OCI-LY7 (cell line): Measurements from ENCODE around the gene PPP1R3E. TPM values are rescaled to one million over a fixed set of nuclear protein-coding genes. Genes with fewer than 3 reads are reported as not detected.

Source experiments
- BruUV-seq: library from RNA; stranded (reverse); fragments of 400-500 nt; replicated peaks from 2 replicates; lab custom pipeline; 2021; lab: Mats Ljungman, UMichigan
- CTCF ChIA-PET: fragments of 300-600 bp; sonication (Branson Sonifier 250); formaldehyde crosslinking; loops from one replicate; lab custom pipeline; 2022; ENCODE audit warnings: antibody characterized with exemption; ENCODE audit not compliant: unreplicated experiment; lab: Charles Lee
- POLR2A ChIA-PET: fragments of 300-600 bp; sonication (Branson Sonifier 250); formaldehyde crosslinking; loops from one replicate; lab custom pipeline; 2022; ENCODE audit warnings: antibody characterized with exemption; lab: Charles Lee
- DNase-seq: peaks from one replicate; pipeline ENCODE4 v3.0.0-alpha.2; 2015; ENCODE audit warnings: low spot score
- H2AFZ ChIP-seq: fragments of 200-600 bp; sonication (generic), shearing (Covaris generic); 2 replicates; pipeline ENCODE4 v1.6.1; 2014; ENCODE audit warnings: mild to moderate bottlenecking, antibody characterized with exemption, low read length, moderate library complexity
- H3K27ac ChIP-seq: fragments of 200-600 bp; sonication (generic); 2 replicates; pipeline ENCODE4 v1.5.1; 2014; ENCODE audit warnings: mixed run types, low read depth, mild to moderate bottlenecking, moderate library complexity, low read length, inconsistent platforms; ENCODE audit not compliant: poor library complexity, severe bottlenecking
- H3K36me3 ChIP-seq: fragments of 200-600 bp; sonication (generic); 2 replicates; pipeline ENCODE4 v1.6.1; 2014; ENCODE audit warnings: mild to moderate bottlenecking, antibody characterized with exemption, low read length, moderate library complexity, mixed read lengths; ENCODE audit not compliant: insufficient read depth
- H3K4me1 ChIP-seq: fragments of 200-600 bp; sonication (generic); 2 replicates; pipeline ENCODE4 v1.5.1; 2014; ENCODE audit warnings: mild to moderate bottlenecking, low read length; ENCODE audit not compliant: insufficient read depth, poor library complexity, severe bottlenecking
- H3K4me2 ChIP-seq: fragments of 200-600 bp; sonication (generic); 2 replicates; pipeline ENCODE4 v1.6.1; 2014; ENCODE audit warnings: mild to moderate bottlenecking, low read length
- H3K4me3 ChIP-seq: fragments of 200-600 bp; sonication (generic); 2 replicates; pipeline ENCODE4 v1.5.1; 2014; ENCODE audit warnings: mild to moderate bottlenecking, low read depth, low read length; ENCODE audit not compliant: poor library complexity, severe bottlenecking
- H3K79me2 ChIP-seq: fragments of 200-600 bp; sonication (generic); 2 replicates; pipeline ENCODE4 v1.6.1; 2016; ENCODE audit warnings: low read depth, mild to moderate bottlenecking, low read length, moderate library complexity, mixed read lengths; ENCODE audit not compliant: insufficient read depth
- H3K9me2 ChIP-seq: fragments of 200-600 bp; sonication (generic); 2 replicates; pipeline ENCODE4 v1.6.1; 2016; ENCODE audit warnings: mild to moderate bottlenecking, low read length, mixed read lengths; ENCODE audit not compliant: insufficient read depth
- H3K9me3 ChIP-seq: fragments of 200-600 bp; sonication (generic); 2 replicates; pipeline ENCODE4 v1.6.1; 2014; ENCODE audit warnings: mild to moderate bottlenecking, mixed run types, low read length, mixed read lengths
- H4K20me1 ChIP-seq: fragments of 200-600 bp; sonication (generic); 2 replicates; pipeline ENCODE4 v1.6.1; 2014; ENCODE audit warnings: mild to moderate bottlenecking, antibody characterized with exemption, low read length, moderate library complexity, mixed read lengths; ENCODE audit not compliant: insufficient read depth
- EZH2phosphoT487 ChIP-seq: fragments of 200-600 bp; sonication (generic); IDR thresholded peaks from 2 replicates; pipeline ENCODE4 v1.6.1; 2018; ENCODE audit warnings: low read depth, borderline replicate concordance, mild to moderate bottlenecking, mixed run types, antibody characterized with exemption, low read length, moderate library complexity, mixed read lengths
- intact Hi-C: fragments of 100-400 bp; cut with micrococcal nuclease; formaldehyde crosslinking; loops from one replicate; pipeline ENCODE4 v1.10.0; 2022; ENCODE audit not compliant: unreplicated experiment
- total RNA-seq, 2 experiments: library from RNA; depleted of rRNA in 1 of 2; stranded (reverse); fragments of >200 nt in 1 of 2; shearing (Covaris generic) in 1 of 2; gene quantifications; 2 replicates each; pipeline ENCODE4 v1.2.3, GENCODE V29; 2014 to 2022
- TF ChIP-seq, protein P1 (sequence below): fragments of 200-600 bp; sonication (generic); conservative IDR thresholded peaks from 2 replicates; pipeline ENCODE4 v1.5.1; 2014; ENCODE audit warnings: mild to moderate bottlenecking, antibody characterized with exemption, low read length, moderate library complexity, mixed read lengths

PPP1R3E gene
- total RNA-seq, 2 experiments from 2014 or later, result 31.0 to 95.5 TPM

DNA sequence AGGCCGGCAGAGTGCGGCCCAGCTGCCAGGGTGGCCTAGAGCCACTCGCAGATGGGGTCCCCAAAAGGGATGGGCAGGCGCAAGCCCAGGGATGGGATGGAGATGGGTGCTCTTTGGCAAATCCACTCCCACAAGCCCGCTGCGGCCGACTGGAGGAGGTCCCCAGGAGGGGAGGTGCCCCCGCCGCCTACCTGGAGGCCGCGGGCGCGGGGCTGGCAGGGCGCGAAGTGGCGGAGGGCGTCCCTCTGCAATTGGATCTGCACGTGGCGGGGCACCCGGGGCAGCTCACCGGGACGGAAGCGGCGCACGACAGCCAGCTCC, 730 bp downstream of the PPP1R3E start:
- Histone ChIP-seq H2AFZ (peak overlapping the region; percentile 79), H3K79me2 (peaks cover 10% of the 10 kb centered on the region; the same call in 1 of the 2 replicates), H3K4me3 (peak overlapping the region; percentile 96), H3K9me3 (no peaks in the 10 kb centered on the region), H3K36me3 (peaks cover 25% of the 10 kb centered on the region), H3K9me2 (no peaks in the 10 kb centered on the region), H3K4me1 (peaks cover 34% of the 10 kb centered on the region), H3K27ac (peak overlapping the region; percentile 88), H3K4me2 (peak overlapping the region; percentile 99), H4K20me1 (no peaks in the 10 kb centered on the region)
- CTCF ChIA-PET, result interaction anchor here (0.9 kb wide), 1 partner anchor 15 kb away, joined by 3 read pairs; no protein-coding TSS in a partner anchor
- no peak for DNase-seq
- intact Hi-C loops, result loop anchor here (1.0 to 10.0 kb wide), 7 partner anchors 16 to 843 kb away; partner anchors contain the start of genes EMC9, HOMEZ, PABPN1 and PSME2
- TF ChIP-seq, protein P1, sequence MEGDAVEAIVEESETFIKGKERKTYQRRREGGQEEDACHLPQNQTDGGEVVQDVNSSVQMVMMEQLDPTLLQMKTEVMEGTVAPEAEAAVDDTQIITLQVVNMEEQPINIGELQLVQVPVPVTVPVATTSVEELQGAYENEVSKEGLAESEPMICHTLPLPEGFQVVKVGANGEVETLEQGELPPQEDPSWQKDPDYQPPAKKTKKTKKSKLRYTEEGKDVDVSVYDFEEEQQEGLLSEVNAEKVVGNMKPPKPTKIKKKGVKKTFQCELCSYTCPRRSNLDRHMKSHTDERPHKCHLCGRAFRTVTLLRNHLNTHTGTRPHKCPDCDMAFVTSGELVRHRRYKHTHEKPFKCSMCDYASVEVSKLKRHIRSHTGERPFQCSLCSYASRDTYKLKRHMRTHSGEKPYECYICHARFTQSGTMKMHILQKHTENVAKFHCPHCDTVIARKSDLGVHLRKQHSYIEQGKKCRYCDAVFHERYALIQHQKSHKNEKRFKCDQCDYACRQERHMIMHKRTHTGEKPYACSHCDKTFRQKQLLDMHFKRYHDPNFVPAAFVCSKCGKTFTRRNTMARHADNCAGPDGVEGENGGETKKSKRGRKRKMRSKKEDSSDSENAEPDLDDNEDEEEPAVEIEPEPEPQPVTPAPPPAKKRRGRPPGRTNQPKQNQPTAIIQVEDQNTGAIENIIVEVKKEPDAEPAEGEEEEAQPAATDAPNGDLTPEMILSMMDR, result no peak
- TF ChIP-seq EZH2phosphoT487, result no peak
- no TSS peak for BruUV-seq
- POLR2A ChIA-PET, result interaction anchor here (0.5 to 9.4 kb wide), 6 partner anchors 9 to 827 kb away, joined by 3 to 122 read pairs (median 7); partner anchors contain the start of genes ACIN1, C14orf119, HOMEZ and PABPN1

DNA sequence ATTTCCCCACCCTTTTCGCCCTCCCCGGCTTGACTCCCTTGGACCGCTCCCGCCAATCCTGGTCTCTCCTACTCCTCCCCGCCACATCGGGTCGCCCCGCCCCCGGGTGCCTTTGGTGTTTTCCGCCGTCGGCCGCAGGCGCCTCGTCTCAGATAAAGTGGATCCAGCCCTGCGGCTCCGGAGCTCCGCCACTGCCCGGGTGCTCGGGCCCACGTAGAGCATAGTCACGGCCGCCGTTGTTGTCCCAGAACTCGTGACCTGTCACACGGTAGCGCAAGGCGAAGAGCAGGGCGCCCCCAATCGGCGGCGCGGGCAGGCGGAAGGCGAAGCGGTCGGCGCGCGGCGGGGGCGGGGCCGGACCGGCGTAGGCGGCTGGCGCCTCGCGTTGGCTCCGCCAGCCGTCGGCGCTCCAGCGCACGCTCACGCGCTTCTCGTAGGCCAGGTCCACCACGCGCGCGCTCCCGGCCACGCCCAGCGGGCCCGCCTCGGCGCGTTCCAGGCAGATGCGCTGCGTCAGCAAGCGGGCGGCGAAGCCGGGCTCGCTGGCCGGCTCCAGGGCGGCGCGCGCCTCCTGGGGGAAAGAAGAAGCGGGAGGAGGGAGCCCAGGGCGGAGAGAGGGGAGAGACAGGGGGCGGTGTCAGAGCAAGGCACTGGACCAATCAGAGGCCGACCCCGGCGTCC, 1.2 kb downstream of the PPP1R3E start:
- Histone ChIP-seq H3K4me1 (peaks cover 34% of the 10 kb centered on the region), H3K79me2 (peaks cover 10% of the 10 kb centered on the region; the same call in 1 of the 2 replicates), H4K20me1 (no peaks in the 10 kb centered on the region), H3K4me3 (peak overlapping the region; percentile 96), H3K36me3 (peaks cover 30% of the 10 kb centered on the region), H3K9me2 (no peaks in the 10 kb centered on the region), H3K4me2 (peak overlapping the region; percentile 100), H3K27ac (peak overlapping the region; percentile 88), H2AFZ (peak overlapping the region; percentile 79), H3K9me3 (no peaks in the 10 kb centered on the region)
- ChIA-PET CTCF (interaction anchor here (0.9 to 1.5 kb wide), 4 partner anchors 15 to 1033 kb away, joined by 3 to 9 read pairs (median 4); partner anchors contain the start of gene PABPN1), POLR2A (interaction anchor here (0.7 to 9.4 kb wide), 10 partner anchors 9 to 374 kb away, joined by 3 to 122 read pairs (median 3); partner anchors contain the start of genes ACIN1, C14orf119 and PABPN1)
- intact Hi-C loops, result loop anchor here (1.0 to 10.0 kb wide), 7 partner anchors 15 to 843 kb away; partner anchors contain the start of genes EMC9, HOMEZ, PABPN1 and PSME2
- no TSS peak for BruUV-seq
- DNase-seq, result peak; percentile 99
- TF ChIP-seq, protein P1, result peak; percentile 79
- TF ChIP-seq EZH2phosphoT487, result no peak
